HCT116 (cell line): ENCODE results near the gene CMA1. TPM values are rescaled to one million over a fixed set of nuclear protein-coding genes. Genes with fewer than 3 reads are reported as not detected.

ENCODE experiments used
- ATAC-seq: fragments of 200-7000 bp; cut with Tn5 transposase; 2 replicates; pipeline ENCODE4 v1.9.1; 2020; ENCODE audit warnings: mild to moderate bottlenecking, moderate library complexity
- BruUV-seq: library from RNA; stranded (reverse); fragments of 400-500 nt; replicated peaks from 2 replicates; lab custom pipeline; 2021; lab: Mats Ljungman, UMichigan
- CTCF ChIA-PET: fragments of 300-600 bp; sonication (Branson Sonifier 250); formaldehyde crosslinking; loops from one replicate; lab custom pipeline; 2021; ENCODE audit warnings: antibody characterized with exemption; lab: Charles Lee
- POLR2A ChIA-PET: fragments of 300-600, 350-600 bp; sonication (Branson Sonifier 250); formaldehyde crosslinking; loops from one replicate; lab custom pipeline; 2021; ENCODE audit warnings: antibody characterized with exemption; lab: Charles Lee
- RAD21 ChIA-PET, 2 experiments: fragments of 300-600 bp; sonication (Branson Sonifier 250); formaldehyde crosslinking; loops; one replicate each; lab custom pipeline; 2023; ENCODE audit warnings: low total read pairs in 2 of 2; ENCODE audit not compliant: uncharacterized antibody in 2 of 2, unreplicated experiment in 2 of 2, low non-redundant PET in 1 of 2; lab: Charles Lee
- DNase-seq: peaks from one replicate; pipeline ENCODE4 v3.0.0-alpha.2; 2010; ENCODE audit warnings: low read depth, low spot score
- H2AFZ ChIP-seq: fragments of 200-600 bp; shearing (Covaris generic), sonication (generic); 2 replicates; pipeline ENCODE4 v1.6.1; 2017; ENCODE audit warnings: low read depth, mixed run types, mixed read lengths, antibody characterized with exemption, low read length; ENCODE audit not compliant: poor library complexity, severe bottlenecking
- H3K27ac ChIP-seq: 2 replicates; pipeline ENCODE4 v1.5.1; 2012; ENCODE audit warnings: low read depth, low read length
- H3K27me3 ChIP-seq: fragments of 200-600 bp; sonication (generic); 2 replicates; pipeline ENCODE4 v1.6.1; 2016; ENCODE audit warnings: mixed run types, low read length, mixed read lengths; ENCODE audit not compliant: insufficient read depth
- H3K36me3 ChIP-seq, 2 experiments: fragments of 200-500 bp in 1 of 2; fragments of 200-600 bp in 1 of 2; sonication (Bioruptor generic) in 1 of 2; sonication (generic) in 1 of 2; 2 replicates each; pipeline versions ENCODE4 v1.5.1 to v1.6.1; 2014 to 2016; ENCODE audit warnings: low read length in 2 of 2, inconsistent platforms in 1 of 2, mixed read lengths in 1 of 2, mixed run types in 1 of 2; ENCODE audit not compliant: insufficient read depth in 2 of 2, control insufficient read depth in 1 of 2
- H3K4me1 ChIP-seq, 2 experiments: fragments of 200-600 bp in 1 of 2; sonication (generic) in 1 of 2; 2 replicates each; pipeline versions ENCODE4 v1.5.1 to v1.6.1; 2012 to 2017; ENCODE audit warnings: low read length in 2 of 2, inconsistent platforms in 1 of 2, mild to moderate bottlenecking in 1 of 2, mixed read lengths in 1 of 2, mixed run types in 1 of 2, moderate library complexity in 1 of 2; ENCODE audit not compliant: insufficient read depth in 2 of 2, control insufficient read depth in 1 of 2
- H3K4me2 ChIP-seq: fragments of 200-600 bp; sonication (generic); 2 replicates; pipeline ENCODE4 v1.6.1; 2017; ENCODE audit warnings: mixed run types, low read length, mixed read lengths
- H3K4me3 ChIP-seq, 2 experiments: fragments of 200-600 bp in 1 of 2; sonication (generic) in 1 of 2; replicated peaks in 1 of 2; 2 replicates each; pipeline ENCODE4 v1.5.1; 2011 to 2016; ENCODE audit warnings: low read length in 2 of 2, control low read depth in 1 of 2, low read depth in 1 of 2, mild to moderate bottlenecking in 1 of 2, mixed read lengths in 1 of 2, mixed run types in 1 of 2
- H3K79me2 ChIP-seq: fragments of 200-600 bp; sonication (generic); 2 replicates; pipeline ENCODE4 v1.6.1; 2017; ENCODE audit warnings: mild to moderate bottlenecking, mixed run types, low read length, moderate library complexity, mixed read lengths; ENCODE audit not compliant: insufficient read depth
- H3K9ac ChIP-seq: fragments of 200-600 bp; sonication (generic); 2 replicates; pipeline ENCODE4 v1.6.1; 2016; ENCODE audit warnings: low read length, mixed read lengths
- H3K9me2 ChIP-seq: fragments of 200-600 bp; sonication (generic), shearing (Covaris generic); 2 replicates; pipeline ENCODE4 v1.6.1; 2017; ENCODE audit warnings: mixed run types, mild to moderate bottlenecking, moderate library complexity; ENCODE audit not compliant: insufficient read depth
- H3K9me3 ChIP-seq, 2 experiments: fragments of 200-500 bp in 1 of 2; fragments of 200-600 bp in 1 of 2; sonication (Bioruptor generic) in 1 of 2; sonication (generic) in 1 of 2; 2 replicates each; pipeline ENCODE4 v1.6.1; 2014 to 2017; ENCODE audit warnings: low read length in 2 of 2, mixed read lengths in 2 of 2, inconsistent platforms in 1 of 2, low read depth in 1 of 2, mild to moderate bottlenecking in 1 of 2, mixed run types in 1 of 2, moderate library complexity in 1 of 2; ENCODE audit not compliant: control insufficient read depth in 1 of 2, insufficient read depth in 1 of 2
- H4K20me1 ChIP-seq: fragments of 200-600 bp; sonication (generic), shearing (Covaris generic); 2 replicates; pipeline ENCODE4 v1.6.1; 2017; ENCODE audit warnings: mixed run types, mild to moderate bottlenecking, moderate library complexity; ENCODE audit not compliant: insufficient read depth
- CBX3 ChIP-seq: IDR thresholded peaks from 2 replicates; pipeline ENCODE4 v1.6.1; 2012; ENCODE audit warnings: low read depth
- CEBPB ChIP-seq: IDR thresholded peaks from 2 replicates; pipeline ENCODE4 v1.6.1; 2012; ENCODE audit warnings: low read depth
- CTCF ChIP-seq, 3 experiments: fragments of 200-600 bp in 1 of 3; sonication (generic) in 1 of 3; IDR thresholded peaks in 2 of 3; conservative IDR thresholded peaks in 1 of 3; 2 replicates each; pipeline ENCODE4 v1.5.1; 2012 to 2017; ENCODE audit warnings: low read depth in 2 of 3, low read length in 2 of 3, antibody characterized with exemption in 1 of 3, borderline replicate concordance in 1 of 3, control low read depth in 1 of 3, mild to moderate bottlenecking in 1 of 3, mixed read lengths in 1 of 3, mixed run types in 1 of 3, moderate library complexity in 1 of 3; ENCODE audit not compliant: insufficient read depth in 1 of 3
- EGR1 ChIP-seq: IDR thresholded peaks from 2 replicates; pipeline ENCODE4 v1.6.1; 2012; ENCODE audit warnings: low read depth
- ELF1 ChIP-seq: IDR thresholded peaks from 2 replicates; pipeline ENCODE4 v1.6.1; 2012; ENCODE audit warnings: low read depth, borderline replicate concordance
- EZH2 ChIP-seq: fragments of 200-600 bp; sonication (generic); IDR thresholded peaks from 2 replicates; pipeline ENCODE4 v1.6.1; 2017; ENCODE audit warnings: antibody characterized with exemption, mixed run types
- EZH2phosphoT487 ChIP-seq: fragments of 200-600 bp; IDR thresholded peaks from 2 replicates; pipeline ENCODE4 v1.6.1; 2018; ENCODE audit warnings: antibody characterized with exemption, borderline replicate concordance
- FOSL1 ChIP-seq: IDR thresholded peaks from 2 replicates; pipeline ENCODE4 v1.6.1; 2012; ENCODE audit warnings: low read depth
- JUND ChIP-seq: IDR thresholded peaks from 2 replicates; pipeline ENCODE4 v1.6.1; 2012
- MAX ChIP-seq: IDR thresholded peaks from 2 replicates; pipeline ENCODE4 v1.6.1; 2012
- POLR2AphosphoS5 ChIP-seq: IDR thresholded peaks from 2 replicates; pipeline ENCODE4 v1.6.1; 2011; ENCODE audit warnings: mild to moderate bottlenecking, low read depth, low read length, moderate library complexity
- REST ChIP-seq: IDR thresholded peaks from 2 replicates; pipeline ENCODE4 v1.6.1; 2012; ENCODE audit warnings: low read depth
- SIN3A ChIP-seq: IDR thresholded peaks from 2 replicates; pipeline ENCODE4 v1.6.1; 2012; ENCODE audit warnings: low read depth
- TCF7L2 ChIP-seq: IDR thresholded peaks from 2 replicates; pipeline ENCODE4 v1.7.0; 2011; ENCODE audit warnings: borderline replicate concordance, inconsistent platforms; ENCODE audit not compliant: insufficient read depth, insufficient read length; ENCODE audit errors: extremely low read depth
- YY1 ChIP-seq: IDR thresholded peaks from 2 replicates; pipeline ENCODE4 v1.6.1; 2011; ENCODE audit warnings: low read length, low read depth, moderate library complexity, mild to moderate bottlenecking; ENCODE audit not compliant: insufficient replicate concordance; ENCODE audit errors: extremely low read depth
- ZBTB33 ChIP-seq: IDR thresholded peaks from 2 replicates; pipeline ENCODE4 v1.6.1; 2011; ENCODE audit warnings: mild to moderate bottlenecking, low read length, moderate library complexity; ENCODE audit not compliant: insufficient replicate concordance; ENCODE audit errors: extremely low read depth
- intact Hi-C: fragments of 100-400 bp; cut with micrococcal nuclease; formaldehyde crosslinking; loops from 2 replicates; pipeline ENCODE4 v1.10.0; 2022
- total RNA-seq: library from RNA; stranded (reverse); gene quantifications from one replicate; pipeline ENCODE4 v1.2.1, GENCODE V29; 2021; ENCODE audit not compliant: unreplicated experiment

CMA1 gene
- total RNA-seq, 1 experiment from 2014 or later = not detected

GRCh38 chr14:24461336-24461735 lies 46.7 kb downstream of the CMA1 start:
- intact Hi-C loops = no loop called here
- Histone ChIP-seq H3K9ac (no peak overlapping the region), H3K79me2 (no peaks in the 10 kb centered on the region), H3K9me2 (no peaks in the 10 kb centered on the region), H3K9me3 (no peaks in the 10 kb centered on the region; a peak in 1 of 4 replicates), H3K4me3 (no peak overlapping the region), H3K36me3 (no peaks in the 10 kb centered on the region), H4K20me1 (no peaks in the 10 kb centered on the region), H3K27ac (no peak overlapping the region), H3K27me3 (no peaks in the 10 kb centered on the region), H2AFZ (no peak overlapping the region), H3K4me1 (no peaks in the 10 kb centered on the region), H3K4me2 (no peak overlapping the region)
- ChIA-PET POLR2A (no interaction called here), RAD21 (no interaction called here), CTCF (no interaction called here)
- BruUV-seq = no TSS peak
- no peak for DNase-seq
- no peak for ATAC-seq
- TF ChIP-seq EZH2 = no peak
- TF ChIP-seq YY1 = no peak
- no peak for TF ChIP-seq EGR1
- no peak for TF ChIP-seq ELF1
- no peak for TF ChIP-seq SIN3A
- no peak for TF ChIP-seq REST
- TF ChIP-seq ZBTB33 = no peak
- no peak for TF ChIP-seq CTCF (IDR thresholded peaks at IDR 0.05 in 2 of 3, conservative IDR thresholded peaks at IDR 0.05 in 1 of 3; ENCODE audit: borderline replicate concordance in 1 of 3, insufficient read depth in 1 of 3, low read depth in 2 of 3, low read length in 2 of 3)
- no peak for TF ChIP-seq CEBPB
- TF ChIP-seq FOSL1 = no peak
- no peak for TF ChIP-seq JUND
- TF ChIP-seq CBX3 = no peak
- no peak for TF ChIP-seq TCF7L2
- no peak for TF ChIP-seq MAX
- no peak for TF ChIP-seq POLR2AphosphoS5
- no peak for TF ChIP-seq EZH2phosphoT487
